GM19238 (cell line): ENCODE measurements around the gene SLCO2B1.

Source experiments
- DNase-seq: peaks from one replicate; pipeline ENCODE4 v3.0.0; 2011; ENCODE audit warnings: low spot score; ENCODE audit not compliant: insufficient read length

The SLCO2B1 gene

GRCh38 chr11:75245356-75246005, 94.6 kb downstream of the SLCO2B1 start:
- no peak for DNase-seq

DNA sequence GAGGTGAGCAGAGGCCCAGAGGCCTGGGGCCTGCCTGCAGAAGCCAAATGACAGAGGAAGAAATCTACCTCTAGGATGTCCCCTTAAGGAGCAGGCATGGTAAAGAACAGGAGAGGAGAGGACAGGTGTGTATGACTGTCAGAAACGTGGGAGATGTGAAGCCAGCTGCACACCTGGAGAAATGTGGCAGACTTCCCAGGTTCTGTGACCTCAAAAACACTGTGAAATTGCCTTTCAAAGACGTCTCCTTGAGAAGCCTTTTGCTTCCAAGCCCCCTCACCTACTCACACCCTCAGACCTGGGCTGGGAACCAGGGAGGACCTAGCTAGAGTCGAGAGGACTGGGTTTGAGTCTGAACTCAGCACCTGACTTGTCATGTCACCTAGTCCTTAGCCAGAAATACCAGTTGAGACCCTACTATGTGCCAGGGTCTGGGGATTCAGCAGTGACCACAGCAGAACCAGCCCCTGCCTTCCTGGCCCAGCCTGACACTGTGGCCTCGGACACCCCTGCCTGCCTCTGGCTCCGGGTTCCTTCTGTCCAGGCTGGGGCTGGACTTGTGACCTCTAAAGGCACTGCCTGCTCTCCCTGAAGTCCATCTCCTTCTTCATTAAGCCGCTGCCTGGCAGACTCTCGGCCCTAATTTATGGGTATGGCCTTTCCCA, 95.2 kb downstream of the SLCO2B1 start:
- DNase-seq, result no peak

GRCh38 chr11:75246671-75247350, 95.9 kb downstream of the SLCO2B1 start:
- no peak for DNase-seq

GRCh38 chr11:75248924-75249256, 98.0 kb downstream of the SLCO2B1 start:
- no peak for DNase-seq

- no peak for DNase-seq
Observed at GRCh38 chr11:75249704-75250103, 98.8 kb downstream of the SLCO2B1 start.

DNA sequence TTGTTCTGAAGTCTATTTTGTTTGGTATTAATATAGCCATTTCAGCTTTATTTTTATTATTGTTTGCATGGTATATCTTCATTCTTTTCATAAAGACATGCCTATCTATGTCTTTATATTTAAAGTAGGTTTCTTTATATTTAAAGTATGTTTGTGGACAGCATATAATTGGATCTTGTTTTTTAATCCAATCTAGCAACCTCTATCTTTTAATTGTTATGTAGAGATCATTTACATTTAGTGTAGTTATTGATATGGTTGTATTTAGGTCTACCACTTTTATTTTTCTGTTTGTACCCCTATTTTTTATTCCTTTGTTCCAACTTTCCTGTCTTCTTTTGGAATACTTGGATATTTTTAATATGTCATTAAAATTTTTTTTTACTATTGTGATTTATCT, 103.4 kb downstream of the SLCO2B1 start:
- DNase-seq, result no peak
